HTERT RPE-1 (cell line): Measurements from ENCODE around the gene TDRD1.

Source experiments
- in situ Hi-C: fragments of 300-500 bp; cut with MboI; formaldehyde crosslinking; loops from 4 replicates; pipeline ENCODE4 v1.14.3; 2020; ENCODE audit warnings: low sequenced_read_pairs

The TDRD1 gene

DNA sequence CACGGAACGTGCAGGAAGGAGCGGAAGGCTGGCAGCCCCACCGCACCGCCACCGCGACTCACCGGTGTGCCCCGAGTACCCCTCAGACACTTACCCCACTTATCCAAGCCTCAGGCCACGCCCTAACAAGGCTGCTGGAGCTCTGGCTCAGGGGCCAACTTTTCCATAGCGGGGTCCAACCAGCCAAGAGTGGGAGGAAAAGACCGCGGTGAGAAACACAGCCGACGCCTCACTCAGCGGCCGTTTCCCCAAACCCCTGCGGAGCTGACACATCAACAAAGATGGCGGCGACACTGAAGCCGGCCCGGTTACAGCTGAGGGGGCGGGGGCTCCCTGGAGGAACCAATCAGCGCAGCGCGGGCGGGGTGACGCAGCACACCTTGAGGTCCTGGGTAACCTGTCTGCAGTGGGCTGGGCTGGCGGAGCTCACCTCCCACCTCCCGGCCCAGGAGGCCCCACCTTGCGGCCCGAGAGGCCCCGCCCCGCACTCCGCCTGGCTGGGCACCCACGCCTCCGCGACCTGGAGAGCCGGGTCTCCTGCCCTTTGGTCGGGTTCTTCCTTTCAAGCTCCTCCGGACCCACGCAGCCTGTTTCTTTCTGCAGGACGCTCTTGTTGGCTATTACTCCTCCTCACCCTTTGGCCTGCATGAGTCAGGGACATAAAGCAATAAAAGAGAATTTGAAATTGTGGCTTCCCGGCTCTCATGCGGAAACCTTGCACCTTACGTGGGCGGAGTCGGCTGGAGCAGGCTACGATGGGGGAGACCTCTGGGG lies 5.0 kb upstream of the TDRD1 start, which contains the start of gene CCDC186:
CCDC186 (minus strand) TSS at position 283 of the 774 bp plus-strand sequence. CDS start 10,935 bp downstream, outside the sequence.
- in situ Hi-C loops = no loop called here

GRCh38 chr10:114174695-114175188 lies 4.4 kb upstream of the TDRD1 start:
- in situ Hi-C loops = no loop called here

GRCh38 chr10:114175667-114176066 lies 3.5 kb upstream of the TDRD1 start:
- in situ Hi-C loops = no loop called here

DNA sequence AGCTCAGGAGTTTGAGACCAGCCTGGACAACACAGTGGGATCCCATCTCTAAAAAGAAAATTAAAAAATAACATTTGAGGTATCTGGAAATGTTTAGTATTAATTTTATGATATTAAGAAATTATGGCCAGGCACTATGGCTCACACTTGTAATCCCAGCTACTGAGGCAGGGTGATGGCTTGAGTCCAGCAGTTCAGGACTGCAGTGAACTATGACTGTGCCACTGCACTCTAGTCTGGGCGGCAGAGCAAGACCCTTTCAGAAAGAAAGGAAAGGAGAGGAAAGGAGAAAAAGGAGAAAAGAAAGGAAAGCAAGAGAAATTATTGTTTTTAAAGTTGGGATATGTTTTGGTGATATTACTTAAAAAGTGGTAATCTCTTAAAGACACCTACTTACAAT lies 2.6 kb upstream of the TDRD1 start:
- in situ Hi-C loops = no loop called here

DNA sequence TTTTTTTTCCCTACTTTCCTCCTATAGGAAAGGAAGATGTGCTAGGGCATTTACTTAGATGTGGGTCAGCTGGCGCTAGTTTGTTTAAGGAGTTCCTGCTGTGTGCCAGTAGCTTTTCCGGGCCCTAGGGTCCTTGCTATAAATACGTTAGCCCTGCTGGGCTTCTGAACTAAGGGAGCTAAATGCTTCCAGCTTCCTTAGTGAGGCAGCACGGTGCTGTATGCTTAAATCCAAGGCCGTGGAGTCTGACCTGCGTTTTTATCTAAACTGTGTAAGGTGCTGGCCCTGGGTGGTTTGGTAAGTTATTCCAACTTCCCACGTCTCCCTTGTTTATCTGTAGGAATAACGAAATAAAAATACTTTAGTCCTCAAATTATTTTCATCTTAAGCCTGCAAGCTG lies 594 bp downstream of the TDRD1 start:
- in situ Hi-C loops = no loop called here

GRCh38 chr10:114180937-114181336 lies 1.8 kb downstream of the TDRD1 start:
- in situ Hi-C loops = no loop called here

- in situ Hi-C loops = no loop called here
These were observed 2.8 kb downstream of the TDRD1 start for GRCh38 chr10:114181971-114182370.

GRCh38 chr10:114183563-114183962 lies 4.4 kb downstream of the TDRD1 start:
- in situ Hi-C loops = no loop called here

- in situ Hi-C loops = no loop called here
These were observed 5.1 kb downstream of the TDRD1 start for GRCh38 chr10:114184276-114184675.

DNA sequence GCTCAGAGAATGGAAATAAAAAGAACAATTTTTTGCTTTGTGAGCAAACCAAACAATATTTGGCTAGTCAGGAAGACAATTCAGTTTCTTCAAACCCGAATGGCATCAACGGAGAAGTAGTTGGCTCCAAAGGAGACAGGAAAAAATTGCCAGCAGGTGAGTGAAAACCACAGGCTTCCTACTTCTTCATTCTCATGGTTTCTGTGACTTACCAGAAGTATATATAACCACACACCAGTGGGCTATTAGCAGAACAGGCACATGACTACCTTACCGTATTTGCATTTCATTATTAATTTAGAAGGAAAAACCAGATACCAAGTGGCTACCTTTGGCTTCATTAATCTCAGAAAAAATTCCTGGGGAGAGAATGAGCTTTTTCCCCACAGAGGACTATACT lies 8.8 kb downstream of the TDRD1 start:
- in situ Hi-C loops = no loop called here

DNA sequence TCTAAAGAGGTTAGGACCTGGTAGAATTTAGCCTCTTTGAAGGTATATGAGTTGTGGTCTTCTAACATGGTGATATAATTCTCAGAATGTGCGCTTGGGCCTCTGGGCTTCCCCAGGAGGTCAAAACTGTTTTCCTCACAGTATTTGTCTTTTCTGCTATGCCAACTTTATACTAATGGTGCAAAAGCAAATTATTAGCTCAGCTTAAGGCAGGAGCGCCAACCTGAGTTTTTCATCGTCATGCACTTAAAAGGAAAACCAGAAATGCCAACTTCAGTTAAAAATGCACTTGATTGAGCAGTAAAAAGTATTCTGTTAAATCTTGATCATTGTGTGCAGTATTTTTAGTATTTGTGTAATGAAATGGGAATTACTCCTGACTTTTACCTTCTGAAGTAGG lies 9.7 kb downstream of the TDRD1 start:
- in situ Hi-C loops = no loop called here

GRCh38 chr10:114189700-114190099 lies 10.5 kb downstream of the TDRD1 start:
- in situ Hi-C loops = no loop called here

DNA sequence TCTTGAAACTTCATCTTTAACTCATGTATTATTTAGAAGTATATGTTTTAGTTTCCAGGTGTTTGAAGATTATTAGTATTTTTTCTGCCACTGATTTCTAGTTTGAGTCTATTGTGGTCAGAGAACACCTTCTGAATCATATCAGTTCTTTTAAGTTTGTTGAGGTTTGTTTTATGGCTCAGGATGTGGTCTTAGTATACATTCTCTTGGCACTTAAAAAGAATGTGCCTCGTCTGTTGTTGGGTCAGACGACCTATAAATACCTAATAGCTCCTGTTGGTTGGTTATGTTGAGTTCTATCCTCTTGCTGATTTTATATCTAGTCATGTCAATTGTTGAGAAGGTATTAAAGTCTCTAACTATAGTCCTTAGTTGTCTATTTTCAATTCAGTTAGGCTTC lies 15.9 kb downstream of the TDRD1 start:
- in situ Hi-C loops = no loop called here

- in situ Hi-C loops = no loop called here
These were observed 20.1 kb downstream of the TDRD1 start for GRCh38 chr10:114199239-114199638.

GRCh38 chr10:114202812-114203211 lies 23.7 kb downstream of the TDRD1 start:
- in situ Hi-C loops = no loop called here

DNA sequence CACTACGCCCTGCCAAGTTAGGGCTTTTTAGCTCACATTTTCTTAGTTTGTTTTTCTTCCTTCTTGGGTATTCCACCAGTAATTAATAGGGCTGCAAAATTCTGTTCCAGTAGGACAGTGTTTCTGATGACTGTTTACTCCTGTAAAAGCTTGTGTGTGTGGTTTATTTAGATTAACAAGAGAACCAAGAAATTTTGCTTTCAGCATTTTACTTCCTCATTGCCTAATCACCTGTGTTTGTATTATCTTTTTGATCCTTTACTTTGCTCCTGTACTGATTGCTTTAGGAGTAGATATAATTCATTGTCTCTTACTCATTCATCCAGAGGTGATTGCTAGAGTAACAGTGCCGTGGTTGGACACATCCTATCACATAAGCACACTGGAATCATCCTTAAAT lies 27.7 kb downstream of the TDRD1 start:
- in situ Hi-C loops = no loop called here

DNA sequence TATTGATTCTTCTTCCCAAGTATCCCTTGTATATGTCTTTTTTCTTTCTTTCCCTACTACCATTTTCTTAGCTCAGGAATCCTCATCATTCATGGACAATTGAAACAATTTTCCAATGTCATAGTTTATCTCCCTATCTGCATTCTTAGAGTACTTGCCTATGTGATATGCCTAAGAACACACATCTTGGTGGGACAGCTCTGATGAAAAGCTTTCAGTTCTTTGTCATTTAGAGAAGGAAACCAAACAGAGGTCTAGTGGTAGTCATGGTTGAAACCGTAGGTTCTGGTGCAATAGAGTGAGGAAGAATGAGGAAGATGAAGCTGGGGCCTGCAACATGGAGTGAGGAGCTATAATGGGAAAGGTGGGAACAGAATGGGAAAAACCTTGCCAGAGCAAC lies 28.2 kb downstream of the TDRD1 start:
- in situ Hi-C loops = no loop called here

DNA sequence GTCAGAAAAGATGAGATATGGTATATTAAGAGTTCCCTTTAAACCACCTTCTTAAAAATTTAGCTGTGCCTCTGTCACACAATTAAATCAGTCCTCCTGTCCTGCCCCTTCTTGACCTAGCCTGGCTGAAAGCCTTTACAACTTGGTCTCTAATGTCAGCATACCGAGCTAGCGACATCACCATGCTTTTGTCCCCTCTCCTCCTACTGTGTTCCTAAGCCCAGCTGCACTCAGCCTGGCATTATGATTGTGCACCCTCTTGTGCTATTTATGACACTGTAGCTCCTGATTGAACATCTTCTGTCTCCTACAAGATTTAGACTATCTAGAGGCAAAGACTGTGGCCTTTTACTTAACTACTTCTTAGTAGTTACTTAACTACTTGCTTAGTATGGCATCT lies 29.2 kb downstream of the TDRD1 start:
- in situ Hi-C loops = no loop called here

DNA sequence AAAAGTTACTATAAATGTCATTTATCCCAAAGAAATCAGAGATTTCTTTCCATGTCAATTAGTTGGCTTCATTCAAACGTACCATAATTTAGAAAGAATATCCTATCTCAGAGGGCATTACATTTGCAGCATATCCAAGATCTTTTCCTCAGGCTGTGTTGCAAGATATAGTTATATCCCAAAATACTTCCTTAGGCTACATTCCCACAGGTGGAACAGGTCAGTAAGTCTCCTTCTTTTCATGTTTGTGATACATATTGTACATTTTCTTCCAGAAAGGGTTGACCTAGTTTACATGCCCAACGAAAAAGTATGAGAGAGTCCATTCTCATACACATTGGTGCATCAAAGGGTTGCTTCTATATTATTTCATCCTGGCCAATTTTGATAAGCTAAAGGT lies 33.0 kb downstream of the TDRD1 start:
- in situ Hi-C loops = no loop called here

DNA sequence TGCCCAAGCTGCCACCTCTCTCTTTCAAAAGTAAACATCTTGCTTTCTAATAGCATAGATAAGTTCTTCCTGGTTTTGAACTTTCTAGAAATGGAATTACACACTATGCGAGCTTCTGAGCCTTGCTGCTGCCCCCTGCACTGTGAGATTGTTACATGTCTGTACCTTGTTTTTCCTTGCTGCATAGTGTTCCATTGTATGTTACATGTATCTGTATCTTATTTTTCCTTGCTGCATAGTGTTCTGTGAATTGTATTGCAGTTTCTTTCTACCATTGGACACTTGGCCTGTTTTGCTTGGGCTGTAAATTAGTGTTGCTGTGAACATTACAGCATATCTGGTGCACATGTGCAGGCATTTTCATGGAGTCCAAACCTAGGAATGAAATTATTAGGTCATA lies 35.9 kb downstream of the TDRD1 start:
- in situ Hi-C loops = no loop called here

GRCh38 chr10:114220281-114220680 lies 41.1 kb downstream of the TDRD1 start:
- in situ Hi-C loops = no loop called here

DNA sequence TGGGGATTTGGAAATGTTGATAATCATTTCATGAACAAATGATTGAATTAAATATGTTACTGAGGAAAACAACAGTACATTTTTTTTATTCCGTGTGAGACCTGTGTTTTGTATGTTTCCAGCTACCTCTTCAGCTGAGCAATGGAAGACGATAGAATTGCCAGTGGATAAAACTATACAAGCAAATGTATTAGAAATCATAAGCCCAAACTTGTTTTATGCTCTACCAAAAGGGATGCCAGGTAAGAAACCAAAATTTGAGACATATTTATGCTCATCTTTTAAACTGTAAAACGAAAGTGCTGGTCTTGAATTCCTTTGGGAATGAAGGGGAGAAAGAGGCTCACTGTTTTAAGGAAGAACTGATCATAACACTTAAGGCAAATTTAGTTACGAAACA lies 42.1 kb downstream of the TDRD1 start:
- in situ Hi-C loops = no loop called here

- in situ Hi-C loops = no loop called here
These were observed 43.9 kb downstream of the TDRD1 start for GRCh38 chr10:114223066-114223465.
